NCI-H82 treated with DMSO at 0.1 percent for 48 hours (cell line): Measurements from ENCODE around the gene ZKSCAN4.

Source experiments
- DNase-seq: peaks from one replicate; lab custom pipeline; 2025; ENCODE audit not compliant: unreplicated experiment; lab: John Stamatoyannopoulos, UW

ZKSCAN4 gene

GRCh38 chr6:28209753-28210535 is 42.1 kb downstream of the ZKSCAN4 start:
- no peak for DNase-seq

- DNase-seq, result no peak
Measured at GRCh38 chr6:28208111-28208659, 43.9 kb downstream of the ZKSCAN4 start.

- DNase-seq, result no peak
Measured at GRCh38 chr6:28207510-28208110, 44.5 kb downstream of the ZKSCAN4 start.

- DNase-seq, result no peak
Measured at GRCh38 chr6:28206928-28207509, 45.0 kb downstream of the ZKSCAN4 start.

- DNase-seq, result no peak
Measured at GRCh38 chr6:28206527-28206926, 45.5 kb downstream of the ZKSCAN4 start.

- no peak for DNase-seq
Measured at GRCh38 chr6:28205879-28206278, 46.2 kb downstream of the ZKSCAN4 start.

- DNase-seq, result no peak
Measured at GRCh38 chr6:28203201-28203600, 48.9 kb downstream of the ZKSCAN4 start.

- no peak for DNase-seq
Measured at GRCh38 chr6:28200020-28200419, 52.0 kb downstream of the ZKSCAN4 start.
